ENCODE results near the gene FOSB.
"Not testable (repeated sequence)": the region's sequence is repeated elsewhere in the genome, so short reads cannot be mapped to it uniquely, and the experiment has no call there.

FOSB gene

GRCh38 chr19:45467456-45468158, at the start of gene FOSB:
Gene FOSB (plus strand): TSS chr19:45467996. CDS start chr19:45468587, 591 bp downstream.
- DNase-seq (ENCODE audit: low read depth in 4 of 4, low spot score in 1 of 4): peak; percentile 84 to 93 (median 86)

GRCh38 chr19:45418802-45419201, 49.0 kb upstream of the FOSB start:
- DNase-seq (ENCODE audit: low read depth in 4 of 4, low spot score in 1 of 4): no peak

- DNase-seq (ENCODE audit: low read depth in 4 of 4, low spot score in 1 of 4): no peak
Measured at GRCh38 chr19:45419396-45419795, 48.4 kb upstream of the FOSB start.

GRCh38 chr19:45419895-45420294, 47.9 kb upstream of the FOSB start:
- no peak for DNase-seq (ENCODE audit: low read depth in 4 of 4, low spot score in 1 of 4)

- DNase-seq (ENCODE audit: low read depth in 4 of 4, low spot score in 1 of 4): no peak
Measured at GRCh38 chr19:45420356-45420755, 47.4 kb upstream of the FOSB start.

GRCh38 chr19:45420871-45421270, 46.9 kb upstream of the FOSB start:
- no peak for DNase-seq (ENCODE audit: low read depth in 4 of 4, low spot score in 1 of 4)

GRCh38 chr19:45421947-45422498, 45.8 kb upstream of the FOSB start:
- DNase-seq (ENCODE audit: low read depth in 4 of 4, low spot score in 1 of 4): no peak

- DNase-seq (ENCODE audit: low read depth in 4 of 4, low spot score in 1 of 4): peak in 2 of 4 experiments; percentile 73 to 78
Measured at GRCh38 chr19:45423033-45423588, 44.7 kb upstream of the FOSB start.

GRCh38 chr19:45423589-45424190, 44.1 kb upstream of the FOSB start, which contains the start of gene ERCC1:
Gene ERCC1 (minus strand): TSS chr19:45423917. CDS start chr19:45423374, 543 bp downstream.
- peak in 3 of 4 experiments; percentile 35 to 90 (median 52) for DNase-seq (ENCODE audit: low read depth in 4 of 4, low spot score in 1 of 4)

GRCh38 chr19:45424191-45425058, 43.4 kb upstream of the FOSB start:
- no peak for DNase-seq (ENCODE audit: low read depth in 4 of 4, low spot score in 1 of 4)

GRCh38 chr19:45428384-45429231, 39.2 kb upstream of the FOSB start:
- no peak for DNase-seq (ENCODE audit: low read depth in 4 of 4, low spot score in 1 of 4)

- not testable (repeated sequence) for DNase-seq (ENCODE audit: low read depth in 4 of 4, low spot score in 1 of 4)
Measured at GRCh38 chr19:45429896-45430295, 37.9 kb upstream of the FOSB start.

GRCh38 chr19:45431008-45431407, 36.8 kb upstream of the FOSB start:
- DNase-seq (ENCODE audit: low read depth in 4 of 4, low spot score in 1 of 4): not testable (repeated sequence)

- not testable (repeated sequence) for DNase-seq (ENCODE audit: low read depth in 4 of 4, low spot score in 1 of 4)
Measured at GRCh38 chr19:45432543-45432942, 35.3 kb upstream of the FOSB start.

GRCh38 chr19:45437328-45437727, 30.5 kb upstream of the FOSB start:
- DNase-seq (ENCODE audit: low read depth in 4 of 4, low spot score in 1 of 4): no peak

GRCh38 chr19:45439190-45439568, 28.6 kb upstream of the FOSB start:
- DNase-seq (ENCODE audit: low read depth in 4 of 4, low spot score in 1 of 4): no peak

GRCh38 chr19:45439569-45440258, 28.1 kb upstream of the FOSB start:
- DNase-seq (ENCODE audit: low read depth in 4 of 4, low spot score in 1 of 4): peak; percentile 58 to 77 (median 73)

- no peak for DNase-seq (ENCODE audit: low read depth in 4 of 4, low spot score in 1 of 4)
Measured at GRCh38 chr19:45440259-45440638, 27.5 kb upstream of the FOSB start.

GRCh38 chr19:45440873-45441654, 26.7 kb upstream of the FOSB start:
- DNase-seq (ENCODE audit: low read depth in 4 of 4, low spot score in 1 of 4): no peak
